ENCODE measurements around the gene ALDH16A1.
A peak's percentile ranks its signal among the peaks of the same experiment; 100 is the strongest.

The ALDH16A1 gene

GRCh38 chr19:49475191-49475917 lies 22.3 kb downstream of the ALDH16A1 start:
- peak overlapping the region in 17 of 21 experiments; percentile 28 to 94 (median 87) for H3K27ac ChIP-seq
- peak overlapping the region; percentile 2 to 77 (median 52) for H3K4me3 ChIP-seq

- H3K4me3 ChIP-seq = peak overlapping the region in 3 of 7 experiments; percentile 11 to 77 (median 52)
- H3K27ac ChIP-seq = peak overlapping the region in 16 of 21 experiments; percentile 28 to 94 (median 87)
Measured at GRCh38 chr19:49475995-49476880, 23.2 kb downstream of the ALDH16A1 start.

- Histone ChIP-seq H3K27ac (no peak overlapping the region), H3K4me3 (no peak overlapping the region)
Measured at GRCh38 chr19:49479975-49480628, 27.1 kb downstream of the ALDH16A1 start.

- no peak overlapping the region for H3K27ac ChIP-seq
- no peak overlapping the region for H3K4me3 ChIP-seq
Measured at GRCh38 chr19:49481020-49481683, 28.1 kb downstream of the ALDH16A1 start.

- no peak overlapping the region for H3K4me3 ChIP-seq
- peak overlapping the region in 3 of 21 experiments; percentile 80 to 95 (median 83) for H3K27ac ChIP-seq
Measured at GRCh38 chr19:49486232-49486631, 33.2 kb downstream of the ALDH16A1 start.

- H3K27ac ChIP-seq = peak overlapping the region in 20 of 21 experiments; percentile 44 to 95 (median 74)
- H3K4me3 ChIP-seq = peak overlapping the region in 1 of 7 experiments; percentile 87
Measured at GRCh38 chr19:49486710-49487276, 33.8 kb downstream of the ALDH16A1 start.

GRCh38 chr19:49487277-49488045 lies 34.4 kb downstream of the ALDH16A1 start, which contains the start of gene RPL13A:
TSS of gene RPL13A (plus strand) at chr19:49487608. CDS start at chr19:49487630, 22 bp downstream.
- Histone ChIP-seq H3K4me3 (peak within 1 kb of the TSS; percentile 59 to 98 (median 92)), H3K27ac (peak within 1 kb of the TSS; percentile 57 to 97 (median 93))

- peak overlapping the region; percentile 57 to 97 (median 93) for H3K27ac ChIP-seq
- peak overlapping the region; percentile 59 to 98 (median 92) for H3K4me3 ChIP-seq
Measured at GRCh38 chr19:49488046-49488862, 35.2 kb downstream of the ALDH16A1 start.

- H3K27ac ChIP-seq = peak overlapping the region in 19 of 21 experiments; percentile 80 to 97 (median 93)
Measured at GRCh38 chr19:49488863-49489537, 36.0 kb downstream of the ALDH16A1 start.

GRCh38 chr19:49489601-49490167 lies 36.7 kb downstream of the ALDH16A1 start:
- Histone ChIP-seq H3K4me3 (peak overlapping the region; percentile 59 to 98 (median 92)), H3K27ac (peak overlapping the region in 17 of 21 experiments; percentile 80 to 97 (median 93))

More at GRCh38 chr19:49488863-49489537, 36.0 kb downstream of the ALDH16A1 start:
- H3K4me3 ChIP-seq = peak overlapping the region; percentile 59 to 98 (median 92)

- peak overlapping the region in 2 of 7 experiments; percentile 87 to 98 for H3K4me3 ChIP-seq
- H3K27ac ChIP-seq = peak overlapping the region in 12 of 21 experiments; percentile 80 to 97 (median 94)
Measured at GRCh38 chr19:49490287-49491029, 37.4 kb downstream of the ALDH16A1 start.

GRCh38 chr19:49491030-49491803 lies 38.2 kb downstream of the ALDH16A1 start:
- Histone ChIP-seq H3K4me3 (no peak overlapping the region), H3K27ac (peak overlapping the region in 1 of 21 experiments; percentile 80)

- Histone ChIP-seq H3K27ac (no peak overlapping the region), H3K4me3 (no peak overlapping the region)
Measured at GRCh38 chr19:49491804-49492572, 39.0 kb downstream of the ALDH16A1 start.
